ENCODE data around the gene MRPS21.

The MRPS21 gene

DNA sequence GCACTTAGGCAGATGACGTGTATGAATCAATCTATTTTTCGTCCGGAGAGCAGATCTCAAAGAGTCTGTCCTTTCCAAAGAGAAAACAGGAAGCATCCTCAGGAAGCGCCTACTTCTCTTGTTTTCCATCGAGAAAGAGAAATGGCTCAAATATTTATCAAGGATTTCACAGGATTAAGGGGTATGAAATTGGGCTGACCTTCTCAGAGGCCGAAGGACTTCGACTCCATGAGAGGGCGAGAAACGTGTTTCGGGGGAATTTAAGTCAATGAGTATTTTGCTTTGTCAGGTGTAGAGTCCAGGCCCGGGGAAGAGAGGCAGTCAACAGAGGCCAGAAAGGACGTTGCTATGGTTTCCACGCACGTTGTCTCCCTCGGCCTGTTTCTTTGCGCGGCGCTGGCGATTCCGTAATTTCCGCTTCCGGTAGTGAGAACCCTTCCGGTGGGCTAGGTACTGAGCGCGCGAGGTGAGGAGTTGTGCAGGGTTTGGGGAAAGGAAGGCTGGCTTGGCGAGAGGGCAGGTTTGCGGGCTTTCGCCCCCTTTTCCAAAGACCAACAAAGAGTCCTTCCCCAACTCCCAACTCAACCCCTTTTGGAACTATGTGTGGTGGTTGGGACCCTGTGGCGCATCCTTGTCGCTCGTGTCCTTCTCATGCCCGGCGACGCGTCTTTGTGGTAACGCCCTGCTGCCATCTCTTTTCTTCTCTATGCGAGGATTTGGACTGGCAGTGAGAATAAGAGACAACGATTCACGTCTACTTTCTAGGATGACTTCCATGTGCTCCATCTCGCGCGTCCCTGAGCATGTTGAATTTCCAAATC lies at the start of gene MRPS21:
MRPS21 (plus strand) TSS at position 429 of the 821 bp plus-strand sequence. CDS start 506 bp downstream, outside the sequence.
- DNase-seq = peak; percentile 82

- DNase-seq = no peak
Observed at GRCh38 chr1:150249936-150250335, 43.7 kb upstream of the MRPS21 start.

DNA sequence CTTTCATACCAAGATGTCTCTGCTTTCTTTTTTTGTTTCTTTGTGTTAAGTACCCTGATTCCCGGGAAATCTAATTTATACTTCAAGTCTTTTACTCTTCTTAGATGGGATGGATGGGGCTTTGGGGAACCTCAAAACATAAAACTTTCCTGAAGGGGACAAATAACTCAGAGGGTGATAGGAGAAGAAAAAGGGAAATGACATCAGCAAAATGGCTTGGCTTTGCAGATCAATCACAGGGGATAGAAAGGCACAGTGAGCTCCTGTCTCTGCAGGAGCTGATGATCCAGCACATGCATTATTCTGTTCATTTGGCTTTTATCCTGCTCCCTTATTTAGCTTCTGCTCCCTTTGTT lies 37.5 kb upstream of the MRPS21 start:
- DNase-seq = no peak

GRCh38 chr1:150256554-150257341 lies 36.9 kb upstream of the MRPS21 start:
- no peak for DNase-seq

- DNase-seq = no peak
Observed at GRCh38 chr1:150257624-150258585, 35.8 kb upstream of the MRPS21 start, which contains the start of gene CA14. TSS of gene CA14 (plus strand) at chr1:150257774. CDS start at chr1:150258129, 355 bp downstream.

GRCh38 chr1:150259217-150259616 lies 34.4 kb upstream of the MRPS21 start:
- DNase-seq = no peak

DNA sequence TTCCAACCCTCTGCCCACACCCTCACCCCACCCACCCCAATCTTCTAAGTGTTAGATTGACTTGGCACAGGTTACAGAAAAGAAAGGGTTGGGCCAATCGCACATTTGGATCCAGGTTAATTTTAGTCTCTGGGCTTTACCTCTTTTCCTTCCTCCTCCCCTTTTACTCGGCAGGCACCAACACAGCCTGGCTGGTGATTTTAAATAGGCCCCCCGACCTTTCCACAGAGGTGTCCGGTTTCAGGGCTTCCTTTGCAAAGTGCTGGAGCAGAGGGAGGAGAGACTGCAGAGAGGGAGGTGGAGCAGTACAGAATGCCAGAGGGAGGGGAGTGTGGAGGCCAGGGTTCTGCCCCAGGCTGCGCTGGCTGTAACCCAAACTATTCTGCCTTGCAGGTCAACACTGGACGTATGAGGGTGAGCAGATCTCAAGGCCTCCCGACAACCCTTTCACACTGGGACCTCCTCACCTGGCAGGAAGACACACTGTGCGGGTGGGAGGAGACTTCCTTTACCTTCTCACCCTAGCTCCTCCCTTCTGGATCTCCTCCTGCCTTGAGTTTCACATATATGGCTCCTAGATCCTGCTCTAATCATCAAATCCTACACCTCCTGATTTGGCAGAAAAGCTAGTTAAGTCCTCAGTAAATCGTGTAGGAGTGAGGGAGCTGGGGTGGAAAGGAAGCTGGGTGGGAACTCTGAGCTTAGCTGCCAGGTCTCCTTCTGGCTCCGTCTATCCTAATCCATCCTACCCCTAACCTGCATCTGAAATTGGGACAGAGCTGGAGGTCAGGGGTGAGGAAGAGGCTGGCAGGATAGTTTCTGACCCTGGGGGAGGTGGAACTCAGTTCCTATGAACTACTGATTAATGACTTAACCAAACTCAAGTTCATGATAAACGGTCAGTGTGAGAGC lies 33.6 kb upstream of the MRPS21 start:
- no peak for DNase-seq

DNA sequence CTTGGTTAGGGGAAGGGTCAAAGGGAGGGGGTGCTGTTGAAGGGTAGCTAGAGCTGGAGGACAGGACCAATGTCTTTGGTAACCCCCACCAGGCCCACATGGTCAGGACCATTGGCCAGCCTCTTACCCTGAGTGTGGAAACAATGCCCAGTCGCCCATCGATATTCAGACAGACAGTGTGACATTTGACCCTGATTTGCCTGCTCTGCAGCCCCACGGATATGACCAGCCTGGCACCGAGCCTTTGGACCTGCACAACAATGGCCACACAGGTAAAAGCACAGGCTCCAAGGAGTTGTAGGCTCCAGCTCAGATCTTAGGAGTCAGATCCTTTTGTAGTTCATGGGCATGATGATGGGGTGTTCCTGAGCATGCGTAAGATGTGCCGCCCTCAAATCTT lies 32.3 kb upstream of the MRPS21 start:
- no peak for DNase-seq

- DNase-seq = no peak
Observed at GRCh38 chr1:150262388-150263320, 31.0 kb upstream of the MRPS21 start.

- DNase-seq = no peak
Observed at GRCh38 chr1:150263549-150263948, 30.1 kb upstream of the MRPS21 start.

DNA sequence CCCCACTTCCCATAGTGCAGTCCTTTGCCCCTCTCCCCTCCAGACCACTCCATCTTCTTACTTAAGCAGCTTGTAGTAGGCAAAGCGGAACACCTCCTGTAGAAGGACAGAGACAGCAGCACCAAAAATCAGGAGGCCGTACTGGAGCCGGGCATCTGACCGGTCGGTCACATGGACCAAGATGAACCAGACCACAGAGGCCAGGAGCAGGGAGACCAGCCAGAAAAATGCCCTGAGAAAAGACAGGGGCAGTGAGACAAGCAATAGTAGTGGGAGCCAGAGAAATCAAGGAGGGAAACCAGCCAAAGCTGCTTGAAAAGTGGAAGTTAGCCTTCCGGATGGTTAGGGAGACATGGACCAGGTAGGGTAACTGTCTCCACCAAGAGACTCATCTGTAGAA lies 25.8 kb upstream of the MRPS21 start:
- no peak for DNase-seq

DNA sequence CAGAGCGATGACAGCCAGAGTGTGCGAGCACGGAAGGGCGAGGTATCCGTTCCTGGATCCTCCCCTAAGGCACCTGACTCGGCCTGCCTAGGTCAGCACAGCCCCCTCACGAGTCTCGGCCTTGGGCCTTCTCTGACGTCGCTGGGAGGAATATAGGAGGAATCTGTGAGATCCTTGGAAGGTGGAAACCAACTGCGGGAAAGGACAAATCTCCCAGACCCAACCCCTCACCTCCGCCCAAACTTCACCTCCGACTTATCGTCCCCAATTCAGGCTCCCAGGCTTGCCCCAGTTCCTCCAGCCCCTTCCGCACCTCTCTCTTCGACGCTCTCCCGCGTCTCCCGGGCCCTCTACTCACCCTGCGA lies 25.3 kb upstream of the MRPS21 start:
- peak; percentile 17 for DNase-seq

DNA sequence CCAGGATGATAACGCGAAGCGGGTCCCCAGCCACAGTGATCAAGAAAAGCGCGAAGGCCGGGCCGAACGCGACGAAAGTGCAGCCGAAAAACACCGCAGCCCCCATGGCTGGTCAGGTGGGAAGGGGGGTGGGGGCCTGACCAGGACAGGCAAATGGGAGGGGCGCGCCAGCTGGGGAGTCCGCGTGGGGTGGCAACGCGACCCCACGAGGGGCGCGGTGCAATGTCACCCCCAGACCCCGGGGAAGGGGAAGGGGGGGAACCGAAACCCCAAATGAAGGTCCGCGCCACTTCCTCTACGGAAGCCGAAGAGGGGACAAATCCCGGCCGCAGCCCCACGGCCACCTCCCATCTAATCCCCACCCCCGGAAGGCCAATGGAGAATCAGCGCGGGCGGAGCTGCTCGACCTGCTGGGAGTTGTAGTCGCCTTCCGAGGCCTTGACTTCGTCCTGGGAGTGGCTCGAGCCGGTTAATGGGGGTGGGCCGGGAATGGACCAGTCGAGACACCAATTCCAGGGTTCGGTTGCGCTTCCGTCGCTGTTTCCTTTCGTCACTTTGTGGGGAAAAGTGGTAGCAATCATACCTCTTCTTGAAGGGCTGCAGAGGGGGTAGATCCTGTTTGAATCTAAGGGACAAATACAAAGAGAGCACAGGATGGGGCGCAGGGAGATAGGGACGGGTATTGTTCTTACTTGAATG lies 24.8 kb upstream of the MRPS21 start, which contains the start of gene APH1A:
APH1A (minus strand) TSS at position 312 of the 699 bp plus-strand sequence; CDS start at position 106, 206 bp downstream.
- DNase-seq = peak; percentile 88

DNA sequence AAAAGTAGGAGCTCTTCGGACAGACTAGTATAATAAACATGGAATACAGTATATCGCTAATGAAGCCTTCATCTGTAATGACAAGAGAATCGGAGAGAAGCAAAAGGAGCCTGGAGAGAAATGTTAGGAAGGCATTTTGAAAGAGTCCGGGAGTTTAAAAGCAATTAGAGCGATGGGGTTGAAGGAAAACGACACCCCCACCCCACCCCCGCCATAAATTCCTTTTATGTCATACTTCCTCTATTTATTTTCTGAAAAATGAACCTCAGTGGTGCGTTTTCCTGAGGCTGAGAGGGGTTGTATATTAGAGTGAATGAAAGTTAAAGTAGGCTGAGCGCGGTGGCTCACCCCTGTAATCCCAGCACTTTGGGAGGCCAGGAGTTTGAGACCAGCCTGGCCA lies 24.2 kb upstream of the MRPS21 start:
- no peak for DNase-seq

DNA sequence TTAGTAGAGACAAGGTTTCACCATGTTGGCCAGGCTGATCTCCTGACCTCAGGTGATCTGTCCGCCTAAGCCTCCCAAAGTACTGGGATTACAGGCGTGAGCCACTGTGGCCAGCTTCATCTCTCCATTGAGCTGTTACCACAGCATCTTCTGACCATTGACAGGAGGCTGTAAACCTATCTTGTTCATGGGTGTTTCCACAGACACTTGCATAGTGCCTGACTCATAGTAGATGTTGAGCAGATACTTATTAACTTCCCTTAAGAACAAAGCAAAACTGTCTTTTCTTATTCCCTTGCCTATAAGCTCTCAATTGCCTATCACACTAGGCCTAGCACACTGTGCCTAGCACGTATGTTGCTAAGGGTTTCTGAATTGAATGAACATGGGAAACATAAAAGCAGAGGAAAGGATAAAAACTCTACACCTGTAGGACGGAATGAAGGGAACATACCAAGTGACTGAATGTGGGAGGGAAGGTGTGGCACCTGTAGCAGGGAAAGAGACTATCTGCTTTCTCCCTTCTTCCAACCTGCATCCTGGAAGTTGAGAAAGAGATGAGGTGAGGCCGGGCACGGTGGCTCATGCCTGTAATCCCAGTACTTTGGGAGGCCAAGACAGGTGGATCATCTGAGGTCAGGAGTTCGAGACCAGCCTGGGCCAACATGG lies 22.2 kb upstream of the MRPS21 start:
- DNase-seq = no peak

- no peak for DNase-seq
Observed at GRCh38 chr1:150273311-150273710, 20.4 kb upstream of the MRPS21 start.

GRCh38 chr1:150280138-150280707 lies 13.4 kb upstream of the MRPS21 start:
- no peak for DNase-seq

DNA sequence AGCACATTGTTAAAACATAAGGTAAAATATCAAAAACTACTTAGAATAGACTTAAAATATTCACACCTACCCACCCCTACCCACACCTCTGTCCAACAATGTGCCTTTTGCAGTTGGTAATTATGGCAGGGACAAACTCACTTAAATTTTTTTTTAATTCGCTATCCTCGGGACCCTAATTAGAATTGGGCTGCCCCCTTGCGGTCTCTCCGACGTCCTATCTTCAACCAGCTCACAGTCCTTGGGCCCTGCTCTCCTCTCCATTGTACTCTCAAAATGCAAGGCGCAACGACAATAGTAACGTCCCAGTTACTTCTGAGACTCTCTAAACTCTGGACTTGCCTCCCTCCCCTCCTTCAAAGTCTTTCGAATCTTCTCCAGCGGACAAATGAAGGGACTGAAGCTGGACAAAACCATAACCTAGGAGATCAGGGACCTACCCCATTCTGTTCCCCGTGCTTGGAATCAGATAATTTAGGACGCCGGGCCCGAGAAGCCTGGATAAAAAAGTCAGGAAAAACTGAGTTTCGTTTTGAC lies 12.4 kb upstream of the MRPS21 start:
- peak; percentile 55 for DNase-seq

All from stimulated activated CD4-positive, alpha-beta T cell treated with anti-CD3 and anti-CD28 coated beads, Interleukin-4, amount 100 ng/mL, for 1 hour (primary cell).